CD4-positive, CD25-positive, alpha-beta regulatory T cell (primary cell): ENCODE results near the gene ABHD12B. TPM values are rescaled to one million over a fixed set of nuclear protein-coding genes. Genes with fewer than 3 reads are reported as not detected.

Source experiments
- ATAC-seq, 2 donors: fragments of 150-1000 bp; cut with Tn5 transposase; one replicate each; pipeline ENCODE4 v1.10.0; 2021; ENCODE audit warnings: low read depth in 2 of 2, moderate number of reproducible peaks in 2 of 2, moderate library complexity in 1 of 2
- DNase-seq, 3 donors: peaks; one replicate each; pipeline versions ENCODE4 v3.0.0 to v3.0.0-alpha.2; 2012 to 2022; ENCODE audit warnings: mixed read lengths in 1 of 3
- H3K27ac ChIP-seq: one replicate; pipeline ENCODE4 v1.7.0; 2013; ENCODE audit warnings: mild to moderate bottlenecking, low read length; ENCODE audit not compliant: insufficient read depth, poor library complexity, severe bottlenecking
- H3K27me3 ChIP-seq: one replicate; pipeline ENCODE4 v1.7.0; 2013; ENCODE audit warnings: low read length; ENCODE audit not compliant: control insufficient read depth, insufficient read depth
- H3K36me3 ChIP-seq: one replicate; pipeline ENCODE4 v1.7.0; 2013; ENCODE audit warnings: mild to moderate bottlenecking, low read length, moderate library complexity; ENCODE audit not compliant: control insufficient read depth, insufficient read depth
- H3K4me1 ChIP-seq: 2 replicates; pipeline ENCODE4 v1.7.0; 2013; ENCODE audit warnings: mild to moderate bottlenecking, low read length; ENCODE audit not compliant: insufficient read depth, control insufficient read depth, poor library complexity, severe bottlenecking
- H3K4me3 ChIP-seq: one replicate; pipeline ENCODE4 v1.7.0; 2013; ENCODE audit warnings: low read depth, mild to moderate bottlenecking, low read length, moderate library complexity
- H3K9me3 ChIP-seq, 2 experiments: 1 replicate in 1 of 2; 2 replicates in 1 of 2; pipeline ENCODE4 v1.7.0; 2013; ENCODE audit warnings: low read length in 2 of 2, mild to moderate bottlenecking in 1 of 2, moderate library complexity in 1 of 2; ENCODE audit not compliant: control insufficient read depth in 2 of 2
- H3K27ac Mint-ChIP-seq, 3 donors: one replicate each; pipeline ENCODE4 v1.8.0; 2020 to 2022; ENCODE audit warnings: mild to moderate bottlenecking in 3 of 3, mixed read lengths in 3 of 3, moderate library complexity in 2 of 3
- H3K27me3 Mint-ChIP-seq: one replicate; pipeline ENCODE4 v1.8.0; 2022; ENCODE audit warnings: mild to moderate bottlenecking, mixed read lengths
- H3K36me3 Mint-ChIP-seq: one replicate; pipeline ENCODE4 v1.8.0; 2020; ENCODE audit warnings: mixed read lengths
- H3K4me1 Mint-ChIP-seq, 4 donors: one replicate each; pipeline ENCODE4 v1.8.0; 2020 to 2022; ENCODE audit warnings: mixed read lengths in 4 of 4, mild to moderate bottlenecking in 1 of 4
- H3K4me3 Mint-ChIP-seq, 4 donors: one replicate each; pipeline ENCODE4 v1.8.0; 2020 to 2022; ENCODE audit warnings: mild to moderate bottlenecking in 4 of 4, mixed read lengths in 4 of 4, moderate library complexity in 3 of 4
- H3K9me3 Mint-ChIP-seq, 7 donors: one replicate each; pipeline ENCODE4 v1.8.0; 2020 to 2022; ENCODE audit warnings: mixed read lengths in 7 of 7, mild to moderate bottlenecking in 3 of 7, moderate library complexity in 2 of 7
- polyA plus RNA-seq, 4 donors: library from polyadenylated mRNA; unstranded; fragments of 300-500 nt; fragmentation: Illumina TruSeq; gene quantifications; one replicate each; pipeline ENCODE4 v1.2.3, GENCODE V29; 2021
- total RNA-seq: library from RNA; stranded (reverse); gene quantifications from one replicate; pipeline ENCODE4 v1.2.3, GENCODE V29; 2022

Gene ABHD12B
- total and polyA plus RNA-seq, 5 donors from 2014 or later: 0.64 TPM; not detected in 4

- H3K27ac Mint-ChIP-seq: peak overlapping the region in 1 of 3 donors; percentile 76
- no peaks in the 10 kb centered on the region for H3K9me3 Mint-ChIP-seq
- no peak for ATAC-seq
- Histone ChIP-seq H3K9me3 (no peaks in the 10 kb centered on the region), H3K4me3 (peak overlapping the region; percentile 9), H3K4me1 (peaks cover 20% of the 10 kb centered on the region), H3K27ac (no peak overlapping the region), H3K27me3 (no peaks in the 10 kb centered on the region), H3K36me3 (no peaks in the 10 kb centered on the region)
- peaks cover 3 to 32% (median 25%) of the 10 kb centered on the region in 4 donors for H3K4me1 Mint-ChIP-seq
- DNase-seq: no peak
- peak overlapping the region in 2 of 4 donors; percentile 32 to 72 for H3K4me3 Mint-ChIP-seq
- no peaks in the 10 kb centered on the region for H3K36me3 Mint-ChIP-seq
- H3K27me3 Mint-ChIP-seq: peaks cover 11% of the 10 kb centered on the region
Measured at GRCh38 chr14:50834802-50835276, 37.0 kb upstream of the ABHD12B start.

DNA sequence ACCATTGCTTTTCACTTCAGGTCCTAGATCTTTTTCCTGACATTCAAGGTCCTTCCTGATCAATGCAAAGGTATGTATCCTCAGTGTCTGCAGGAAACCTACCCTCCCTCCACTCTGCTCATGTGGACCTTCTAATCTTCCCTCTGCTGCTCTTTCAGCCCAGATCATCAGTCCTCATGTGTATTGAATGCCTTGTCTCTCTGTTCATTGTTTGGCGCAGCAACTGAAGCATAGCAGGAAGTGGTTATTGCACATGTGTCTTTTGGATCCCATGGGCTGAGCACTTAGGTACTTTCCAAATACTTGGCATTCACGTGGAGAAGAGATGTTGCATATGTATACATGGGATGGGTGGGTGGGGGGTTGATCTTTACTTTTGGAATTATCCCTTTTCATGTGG is 36.6 kb upstream of the ABHD12B start:
- Mint-ChIP-seq H3K9me3 (no peaks in the 10 kb centered on the region), H3K4me3 (peak overlapping the region in 2 of 4 donors; percentile 32 to 72), H3K4me1 (peaks cover 0 to 30% (median 22%) of the 10 kb centered on the region in 4 donors), H3K27ac (peak overlapping the region in 2 of 3 donors; percentile 76 to 87), H3K36me3 (no peaks in the 10 kb centered on the region), H3K27me3 (peaks cover 11% of the 10 kb centered on the region)
- peak in 2 of 3 donors; percentile 32 to 66 for DNase-seq
- H3K27ac ChIP-seq: no peak overlapping the region
- H3K4me3 ChIP-seq: peak overlapping the region; percentile 9
- H3K27me3 ChIP-seq: no peaks in the 10 kb centered on the region
- H3K9me3 ChIP-seq: no peaks in the 10 kb centered on the region
- peak in 1 of 2 donors; percentile 10 for ATAC-seq
- H3K4me1 ChIP-seq: peaks cover 15% of the 10 kb centered on the region
- H3K36me3 ChIP-seq: no peaks in the 10 kb centered on the region

- Histone ChIP-seq H3K36me3 (no peaks in the 10 kb centered on the region), H3K27me3 (no peaks in the 10 kb centered on the region), H3K9me3 (no peaks in the 10 kb centered on the region), H3K4me3 (no peak overlapping the region), H3K27ac (no peak overlapping the region), H3K4me1 (peaks cover 11% of the 10 kb centered on the region)
- ATAC-seq (no peak), DNase-seq (no peak)
- H3K36me3 Mint-ChIP-seq: no peaks in the 10 kb centered on the region
- peaks cover 0 to 27% (median 21%) of the 10 kb centered on the region in 4 donors for H3K4me1 Mint-ChIP-seq
- no peak overlapping the region for H3K27ac Mint-ChIP-seq
- peaks cover 0 to 2% (median 0%) of the 10 kb centered on the region in 7 donors for H3K9me3 Mint-ChIP-seq
- no peak overlapping the region for H3K4me3 Mint-ChIP-seq
- H3K27me3 Mint-ChIP-seq: peaks cover 17% of the 10 kb centered on the region
Measured at GRCh38 chr14:50836515-50836914, 35.3 kb upstream of the ABHD12B start.

DNA sequence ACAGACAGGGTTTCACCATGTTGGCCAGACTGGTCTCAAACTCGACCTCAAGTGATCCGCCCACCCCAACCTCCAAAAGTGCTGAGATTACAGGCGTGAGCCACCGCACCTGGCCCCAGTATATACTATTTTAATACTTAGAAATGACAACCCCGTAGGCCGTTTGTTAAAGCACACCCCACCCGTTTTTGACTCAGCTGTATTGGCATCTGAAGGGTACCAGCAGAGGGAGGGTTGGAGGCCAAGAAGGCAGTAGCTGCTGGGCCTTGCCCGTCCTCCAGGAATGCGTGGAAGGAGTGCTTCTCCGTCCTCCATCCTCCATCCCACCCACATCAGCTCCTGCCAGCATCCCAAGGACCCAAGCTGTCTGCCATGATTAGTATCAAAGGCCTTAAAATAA is 34.6 kb upstream of the ABHD12B start:
- ATAC-seq (no peak), DNase-seq (no peak)
- no peak overlapping the region for H3K27ac ChIP-seq
- peaks cover 0 to 2% (median 0%) of the 10 kb centered on the region in 7 donors for H3K9me3 Mint-ChIP-seq
- no peak overlapping the region for H3K4me3 ChIP-seq
- H3K9me3 ChIP-seq: no peaks in the 10 kb centered on the region
- no peaks in the 10 kb centered on the region for H3K27me3 ChIP-seq
- peaks cover 6% of the 10 kb centered on the region for H3K4me1 ChIP-seq
- H3K36me3 Mint-ChIP-seq: no peaks in the 10 kb centered on the region
- no peak overlapping the region for H3K4me3 Mint-ChIP-seq
- H3K4me1 Mint-ChIP-seq: peaks cover 0 to 21% (median 15%) of the 10 kb centered on the region in 4 donors
- no peaks in the 10 kb centered on the region for H3K36me3 ChIP-seq
- peaks cover 13% of the 10 kb centered on the region for H3K27me3 Mint-ChIP-seq
- peak overlapping the region in 2 of 3 donors; percentile 11 to 77 for H3K27ac Mint-ChIP-seq

- DNase-seq (no peak), ATAC-seq (no peak)
- Histone ChIP-seq H3K9me3 (no peaks in the 10 kb centered on the region), H3K4me1 (peaks cover 6% of the 10 kb centered on the region), H3K27me3 (no peaks in the 10 kb centered on the region), H3K36me3 (no peaks in the 10 kb centered on the region), H3K27ac (no peak overlapping the region), H3K4me3 (no peak overlapping the region)
- H3K27ac Mint-ChIP-seq: peak overlapping the region in 1 of 3 donors; percentile 77
- peaks cover 0 to 17% (median 15%) of the 10 kb centered on the region in 4 donors for H3K4me1 Mint-ChIP-seq
- peaks cover 13% of the 10 kb centered on the region for H3K27me3 Mint-ChIP-seq
- H3K36me3 Mint-ChIP-seq: no peaks in the 10 kb centered on the region
- no peak overlapping the region for H3K4me3 Mint-ChIP-seq
- peaks cover 0 to 2% (median 0%) of the 10 kb centered on the region in 7 donors for H3K9me3 Mint-ChIP-seq
Measured at GRCh38 chr14:50837850-50838470, 33.9 kb upstream of the ABHD12B start.

- Histone ChIP-seq H3K36me3 (no peaks in the 10 kb centered on the region), H3K4me3 (no peak overlapping the region), H3K27ac (no peak overlapping the region), H3K9me3 (no peaks in the 10 kb centered on the region), H3K27me3 (no peaks in the 10 kb centered on the region), H3K4me1 (peaks cover 6% of the 10 kb centered on the region)
- peaks cover 0 to 7% (median 0%) of the 10 kb centered on the region in 7 donors for H3K9me3 Mint-ChIP-seq
- H3K27me3 Mint-ChIP-seq: peaks cover 13% of the 10 kb centered on the region
- H3K4me3 Mint-ChIP-seq: no peak overlapping the region
- ATAC-seq (peak in 1 of 2 donors; percentile 16), DNase-seq (peak in 1 of 3 donors; percentile 24)
- H3K27ac Mint-ChIP-seq: no peak overlapping the region
- H3K4me1 Mint-ChIP-seq: peaks cover 0 to 16% (median 15%) of the 10 kb centered on the region in 4 donors
- H3K36me3 Mint-ChIP-seq: no peaks in the 10 kb centered on the region
Measured at GRCh38 chr14:50839048-50839447, 32.8 kb upstream of the ABHD12B start.

DNA sequence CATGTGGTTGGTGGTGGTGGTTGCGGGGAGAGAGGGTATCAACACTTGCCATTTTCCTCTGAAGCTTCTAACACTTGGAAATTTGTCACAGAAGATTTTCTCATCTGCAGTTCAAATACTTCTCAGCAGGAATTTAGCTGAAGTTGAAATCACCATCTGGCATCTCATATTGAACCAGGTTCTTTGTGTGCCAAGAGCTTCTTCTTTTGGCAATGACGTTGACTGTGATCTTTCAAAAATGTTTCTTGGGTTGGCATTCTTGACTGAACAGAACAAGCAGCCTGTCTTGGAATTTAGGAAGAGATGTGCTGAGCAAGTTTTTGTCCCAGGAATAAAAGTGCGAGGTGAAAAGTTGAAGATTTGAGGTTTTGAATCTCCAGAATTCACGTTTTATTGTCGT is 32.2 kb upstream of the ABHD12B start:
- ATAC-seq (no peak), DNase-seq (no peak)
- H3K27me3 ChIP-seq: no peaks in the 10 kb centered on the region
- peaks cover 6% of the 10 kb centered on the region for H3K4me1 ChIP-seq
- no peak overlapping the region for H3K27ac ChIP-seq
- no peak overlapping the region for H3K4me3 ChIP-seq
- Mint-ChIP-seq H3K9me3 (peaks cover 0 to 7% (median 0%) of the 10 kb centered on the region in 7 donors), H3K27me3 (peaks cover 13% of the 10 kb centered on the region), H3K4me1 (peaks cover 0 to 13% (median 10%) of the 10 kb centered on the region in 4 donors), H3K36me3 (no peaks in the 10 kb centered on the region), H3K27ac (no peak overlapping the region), H3K4me3 (no peak overlapping the region)
- H3K9me3 ChIP-seq: no peaks in the 10 kb centered on the region
- H3K36me3 ChIP-seq: no peaks in the 10 kb centered on the region

DNA sequence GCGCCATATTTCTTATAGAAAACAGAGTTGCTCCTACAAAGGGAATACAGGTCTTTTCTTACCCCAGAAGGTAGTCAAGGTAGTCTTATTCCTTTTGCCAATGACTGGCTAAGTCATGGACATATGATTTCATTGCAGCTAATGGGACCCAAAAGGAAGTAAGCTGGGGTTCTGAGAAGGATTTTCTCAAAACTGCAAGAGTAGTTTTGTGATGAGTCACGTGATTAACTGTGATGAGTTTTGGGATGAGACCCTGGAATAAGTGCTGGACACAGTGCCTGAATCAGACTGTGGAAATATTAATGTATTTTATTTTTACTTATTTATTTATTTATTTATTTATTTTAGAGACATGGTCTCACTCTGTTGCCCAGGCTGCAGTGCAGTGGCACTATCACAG is 27.5 kb upstream of the ABHD12B start:
- Histone ChIP-seq H3K27ac (no peak overlapping the region), H3K27me3 (peaks cover 4% of the 10 kb centered on the region), H3K4me1 (no peaks in the 10 kb centered on the region), H3K36me3 (no peaks in the 10 kb centered on the region), H3K9me3 (no peaks in the 10 kb centered on the region), H3K4me3 (no peak overlapping the region)
- Mint-ChIP-seq H3K27ac (no peak overlapping the region), H3K9me3 (peaks cover 0 to 7% (median 0%) of the 10 kb centered on the region in 7 donors), H3K4me3 (no peak overlapping the region), H3K27me3 (peaks cover 35% of the 10 kb centered on the region), H3K4me1 (no peaks in the 10 kb centered on the region), H3K36me3 (no peaks in the 10 kb centered on the region)
- ATAC-seq (no peak), DNase-seq (no peak)
